HUES64 (cell line): Measurements from ENCODE around the gene IMPACT.

Source experiments
- H3K27ac ChIP-seq: 2 replicates; pipeline ENCODE4 v1.7.0; 2013; ENCODE audit warnings: low read depth, low read length, inconsistent platforms
- H3K27me3 ChIP-seq: 2 replicates; pipeline ENCODE4 v1.6.1; 2013; ENCODE audit warnings: mild to moderate bottlenecking, low read length; ENCODE audit not compliant: insufficient read depth
- H3K36me3 ChIP-seq: 2 replicates; pipeline ENCODE4 v1.6.1; 2013; ENCODE audit warnings: mild to moderate bottlenecking, low read length; ENCODE audit not compliant: insufficient read depth
- H3K4me1 ChIP-seq: 2 replicates; pipeline ENCODE4 v1.6.1; 2013; ENCODE audit warnings: mild to moderate bottlenecking, low read length, moderate library complexity; ENCODE audit not compliant: insufficient read depth
- H3K4me3 ChIP-seq: 2 replicates; pipeline ENCODE4 v1.5.1; 2013; ENCODE audit warnings: mild to moderate bottlenecking, low read length, moderate library complexity
- H3K9ac ChIP-seq: 2 replicates; pipeline ENCODE4 v1.6.1; 2013; ENCODE audit warnings: mild to moderate bottlenecking, low read depth, low read length
- H3K9me3 ChIP-seq: 2 replicates; pipeline ENCODE4 v1.6.1; 2013; ENCODE audit warnings: low read depth, low read length; ENCODE audit not compliant: insufficient read depth
- WGBS: fragments of 150-250, 120-280 bp; methylation state at CpG from one replicate; pipeline ENCODE4 v1.1.7; 2013; ENCODE audit warnings: missing lambda C conversion rate; 5-methylcytosine and 5-hydroxymethylcytosine counted together

IMPACT gene

GRCh38 chr18:24500766-24501165 is 74.3 kb downstream of the IMPACT start:
- WGBS: 93% methylated on average over 6 of the region's 6 CpGs
- Histone ChIP-seq H3K4me1 (no peaks in the 10 kb centered on the region), H3K9ac (no peak overlapping the region), H3K9me3 (no peaks in the 10 kb centered on the region), H3K27ac (no peak overlapping the region), H3K27me3 (no peaks in the 10 kb centered on the region), H3K4me3 (no peak overlapping the region), H3K36me3 (no peaks in the 10 kb centered on the region)

- no peak overlapping the region for H3K27ac ChIP-seq
- WGBS: 89% methylated on average over 7 of the region's 7 CpGs
- no peak overlapping the region for H3K9ac ChIP-seq
- H3K36me3 ChIP-seq: no peaks in the 10 kb centered on the region
- H3K4me3 ChIP-seq: no peak overlapping the region
- H3K27me3 ChIP-seq: no peaks in the 10 kb centered on the region
- H3K9me3 ChIP-seq: no peaks in the 10 kb centered on the region
- H3K4me1 ChIP-seq: no peaks in the 10 kb centered on the region
These were observed 76.4 kb downstream of the IMPACT start for GRCh38 chr18:24502667-24503523.
